ENCODE data around the gene STPG2. TPM values are rescaled to one million over a fixed set of nuclear protein-coding genes. Genes with fewer than 3 reads are reported as not detected.

The STPG2 gene
- total RNA-seq, 2 donors from 2014 or later = 0.77 to 1.1 TPM

GRCh38 chr4:97984545-97985131, 158.6 kb downstream of the STPG2 start:
- Histone ChIP-seq H3K27ac (no peak overlapping the region), H3K9me3 (no peaks in the 10 kb centered on the region), H3K4me3 (no peak overlapping the region), H3K4me1 (replicated peaks) (no peaks in the 10 kb centered on the region), H3K27me3 (replicated peaks; ENCODE audit: insufficient read depth) (no peaks in the 10 kb centered on the region), H3K36me3 (no peaks in the 10 kb centered on the region)
- intact Hi-C loops (cut with DNase I) = no loop called here
- TF ChIP-seq POLR2A (IDR thresholded peaks at IDR 0.05) = no peak
- no peak for TF ChIP-seq POLR2AphosphoS5 (IDR thresholded peaks at IDR 0.05)
- TF ChIP-seq CTCF (IDR thresholded peaks at IDR 0.05) = no peak
- DNase-seq (ENCODE audit: low spot score) = no peak
- 79% methylated on average over 5 of the region's 5 CpGs for WGBS

- H3K4me3 ChIP-seq = no peak overlapping the region
- H3K27ac ChIP-seq = no peak overlapping the region
- no peak for DNase-seq (ENCODE audit: low spot score)
- H3K27me3 ChIP-seq (replicated peaks; ENCODE audit: insufficient read depth) = no peaks in the 10 kb centered on the region
- WGBS = 72% methylated on average over 2 of the region's 2 CpGs
- H3K36me3 ChIP-seq = no peaks in the 10 kb centered on the region
- no peaks in the 10 kb centered on the region for H3K4me1 ChIP-seq (replicated peaks)
- no peak for TF ChIP-seq POLR2AphosphoS5 (IDR thresholded peaks at IDR 0.05)
- H3K9me3 ChIP-seq = no peaks in the 10 kb centered on the region
- intact Hi-C loops (cut with DNase I) = no loop called here
Measured at GRCh38 chr4:97978791-97979488, 164.3 kb downstream of the STPG2 start.

- WGBS = 78% methylated on average over 2 of the region's 2 CpGs
- Histone ChIP-seq H3K9me3 (no peaks in the 10 kb centered on the region), H3K36me3 (no peaks in the 10 kb centered on the region), H3K27ac (no peak overlapping the region), H3K4me1 (replicated peaks) (no peaks in the 10 kb centered on the region), H3K4me3 (no peak overlapping the region), H3K27me3 (replicated peaks; ENCODE audit: insufficient read depth) (no peaks in the 10 kb centered on the region)
- DNase-seq (ENCODE audit: low spot score) = no peak
- intact Hi-C loops (cut with DNase I) = no loop called here
- no peak for TF ChIP-seq POLR2AphosphoS5 (IDR thresholded peaks at IDR 0.05)
- TF ChIP-seq POLR2A (IDR thresholded peaks at IDR 0.05) = no peak
- TF ChIP-seq CTCF (IDR thresholded peaks at IDR 0.05) = no peak
Measured at GRCh38 chr4:97953171-97953941, 189.9 kb downstream of the STPG2 start.

GRCh38 chr4:97952763-97953162, 190.5 kb downstream of the STPG2 start:
- Histone ChIP-seq H3K27me3 (replicated peaks; ENCODE audit: insufficient read depth) (no peaks in the 10 kb centered on the region), H3K4me1 (replicated peaks) (no peaks in the 10 kb centered on the region), H3K27ac (no peak overlapping the region), H3K9me3 (no peaks in the 10 kb centered on the region), H3K36me3 (no peaks in the 10 kb centered on the region), H3K4me3 (no peak overlapping the region)
- WGBS = 92% methylated on average over 3 of the region's 3 CpGs
- no peak for DNase-seq (ENCODE audit: low spot score)
- intact Hi-C loops (cut with DNase I) = no loop called here
- no peak for TF ChIP-seq CTCF (IDR thresholded peaks at IDR 0.05)
- no peak for TF ChIP-seq POLR2A (IDR thresholded peaks at IDR 0.05)
- TF ChIP-seq POLR2AphosphoS5 (IDR thresholded peaks at IDR 0.05) = no peak

GRCh38 chr4:97950836-97951235, 192.4 kb downstream of the STPG2 start:
- no peaks in the 10 kb centered on the region for H3K4me1 ChIP-seq (replicated peaks)
- intact Hi-C loops (cut with DNase I) = no loop called here
- DNase-seq (ENCODE audit: low spot score) = no peak
- H3K27me3 ChIP-seq (replicated peaks; ENCODE audit: insufficient read depth) = no peaks in the 10 kb centered on the region
- TF ChIP-seq POLR2A (IDR thresholded peaks at IDR 0.05) = no peak
- no peak for TF ChIP-seq POLR2AphosphoS5 (IDR thresholded peaks at IDR 0.05)
- TF ChIP-seq CTCF (IDR thresholded peaks at IDR 0.05) = no peak
- H3K27ac ChIP-seq = no peak overlapping the region
- H3K9me3 ChIP-seq = no peaks in the 10 kb centered on the region
- no peaks in the 10 kb centered on the region for H3K36me3 ChIP-seq
- H3K4me3 ChIP-seq = no peak overlapping the region

All from prostate gland (tissue), 2 donors.